DMS 273 (cell line): Measurements from ENCODE around the gene KDELR1.

ENCODE experiments used
- DNase-seq: peaks from one replicate; lab custom pipeline; 2025; ENCODE audit not compliant: unreplicated experiment; lab: John Stamatoyannopoulos, UW

Gene KDELR1

DNA sequence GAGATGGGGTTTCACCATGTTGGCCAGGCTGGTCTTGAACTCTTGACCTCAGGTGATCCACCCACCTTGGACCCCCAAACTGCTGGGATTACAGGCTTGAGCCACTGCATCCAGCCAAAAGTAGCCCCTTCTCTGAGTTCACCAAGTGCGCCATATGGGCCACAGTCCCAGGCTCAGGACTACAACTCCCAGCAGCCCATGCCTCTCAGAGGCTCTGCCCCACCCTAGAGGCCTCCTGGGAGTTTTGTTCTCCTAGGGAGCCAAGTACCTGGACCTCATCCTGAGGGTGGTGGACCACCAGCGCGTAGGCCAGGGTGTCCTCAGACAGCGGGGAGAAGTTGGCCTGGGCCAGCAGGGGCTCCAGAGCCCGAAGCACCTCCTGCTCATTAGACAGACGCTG is 46.5 kb downstream of the KDELR1 start:
- peak; percentile 85 for DNase-seq

- peak; percentile 61 for DNase-seq
These were observed 48.4 kb downstream of the KDELR1 start for GRCh38 chr19:48342841-48343540.

DNA sequence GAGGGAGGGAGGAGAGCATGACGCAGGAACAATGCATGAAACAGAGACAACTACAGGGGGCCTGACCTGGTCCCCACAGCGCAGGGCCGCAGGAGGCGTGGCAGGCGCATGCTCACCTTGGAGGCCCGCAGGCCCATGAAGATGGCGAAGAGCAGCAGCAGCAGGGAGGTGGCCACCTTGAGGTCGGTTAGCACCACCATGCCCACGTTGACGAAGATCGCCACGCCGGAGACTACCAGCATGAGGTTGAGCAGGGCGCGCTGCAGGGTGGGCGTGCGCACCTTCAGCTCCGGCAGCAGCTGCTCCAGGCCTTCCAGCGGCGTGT is 49.0 kb downstream of the KDELR1 start:
- no peak for DNase-seq

DNA sequence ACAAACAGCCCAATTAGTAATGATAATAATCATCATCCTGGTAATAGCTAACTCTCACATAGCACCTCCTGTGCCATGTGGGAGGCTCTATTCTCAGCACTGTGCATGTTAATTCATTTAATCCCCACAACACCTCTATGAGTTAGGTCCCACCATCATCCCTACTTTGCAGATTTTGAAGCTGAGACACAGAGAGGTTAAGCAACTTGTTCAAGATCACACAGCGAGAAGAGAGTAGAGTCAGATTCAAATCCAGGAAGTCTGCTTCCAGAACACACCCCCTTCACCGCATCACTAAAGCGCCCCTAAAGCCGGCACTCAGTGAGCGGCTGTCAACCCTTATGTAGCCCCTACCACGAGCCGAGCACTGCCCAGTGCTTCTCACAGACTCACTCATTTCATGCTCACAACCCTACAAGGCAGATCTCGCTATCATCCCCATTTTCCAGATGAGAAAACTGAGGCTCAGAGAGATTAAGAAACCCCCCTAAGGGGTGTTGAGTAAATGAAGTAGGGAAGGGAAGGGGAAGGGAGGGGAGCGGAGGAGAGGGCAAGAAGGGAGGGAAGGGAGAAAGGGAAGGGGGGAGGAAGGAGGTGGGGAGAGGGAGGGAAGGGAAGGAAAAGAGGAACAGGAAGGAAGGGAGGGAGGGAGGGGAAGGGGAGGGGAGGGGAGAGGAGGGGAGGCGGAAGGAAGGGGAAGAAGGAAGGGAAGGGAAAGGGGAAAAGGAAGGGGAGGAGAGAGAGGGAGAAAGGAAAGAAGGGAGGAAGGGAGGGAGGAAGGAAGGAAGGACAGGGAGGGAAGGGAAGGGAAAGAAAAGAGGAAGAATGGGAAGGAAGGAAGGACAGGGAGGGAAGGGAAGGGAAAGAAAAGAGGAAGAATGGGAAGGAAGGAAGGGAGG is 49.6 kb downstream of the KDELR1 start:
- DNase-seq: no peak

DNA sequence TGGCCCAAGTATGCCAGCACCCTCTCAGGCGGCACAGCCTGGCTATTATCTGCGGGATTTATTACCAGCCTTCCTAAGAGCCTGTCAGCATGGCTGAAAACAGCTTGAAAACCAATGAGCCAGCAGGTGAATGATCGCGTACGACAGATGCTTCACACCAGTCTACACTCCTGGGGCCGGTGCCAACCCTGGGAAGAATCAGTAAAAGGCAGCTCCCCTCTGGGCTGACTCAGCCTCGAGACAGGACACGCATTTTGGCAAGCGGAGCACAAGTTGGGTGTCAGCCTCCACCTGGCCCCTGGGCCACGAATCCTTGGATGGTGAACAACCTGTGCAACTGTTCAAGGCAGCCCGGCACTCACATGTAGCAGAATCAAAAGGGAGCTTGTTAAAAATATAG is 50.4 kb downstream of the KDELR1 start:
- DNase-seq: peak; percentile 100

DNA sequence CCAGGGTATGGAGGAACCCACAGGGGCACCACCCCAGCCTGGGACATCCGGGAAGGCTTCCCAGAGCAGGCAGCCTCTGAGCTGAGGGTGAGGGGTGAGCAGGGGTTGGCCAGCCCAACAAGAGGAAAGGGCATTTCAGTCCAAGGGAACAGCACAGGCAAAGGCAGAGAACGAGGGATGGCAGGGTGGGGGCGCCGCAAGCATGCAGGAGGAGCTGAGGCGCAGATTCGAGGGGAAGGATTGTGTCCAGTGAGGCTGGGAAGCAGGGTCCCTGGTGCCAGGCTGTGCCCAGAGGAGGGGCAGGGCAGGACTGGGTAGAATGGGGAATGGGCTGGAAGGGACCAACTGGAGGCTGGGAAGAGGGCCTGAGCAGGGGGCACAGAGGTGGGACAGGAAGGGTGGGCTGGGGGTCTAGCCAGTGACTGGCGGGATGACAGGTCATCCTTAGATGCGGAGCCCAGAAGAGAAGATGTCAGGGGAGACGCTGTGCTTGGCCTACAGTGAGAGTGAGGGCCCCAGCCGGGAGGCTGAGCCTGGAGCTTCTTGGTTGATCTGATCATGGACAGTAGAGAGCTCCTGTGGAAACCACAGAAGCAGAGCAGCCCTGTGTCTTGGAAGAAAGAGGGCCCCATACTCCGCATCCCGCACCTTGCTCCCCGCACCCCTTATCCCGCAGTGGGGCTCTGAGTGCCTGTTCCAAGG is 52.4 kb downstream of the KDELR1 start:
- DNase-seq: no peak

DNA sequence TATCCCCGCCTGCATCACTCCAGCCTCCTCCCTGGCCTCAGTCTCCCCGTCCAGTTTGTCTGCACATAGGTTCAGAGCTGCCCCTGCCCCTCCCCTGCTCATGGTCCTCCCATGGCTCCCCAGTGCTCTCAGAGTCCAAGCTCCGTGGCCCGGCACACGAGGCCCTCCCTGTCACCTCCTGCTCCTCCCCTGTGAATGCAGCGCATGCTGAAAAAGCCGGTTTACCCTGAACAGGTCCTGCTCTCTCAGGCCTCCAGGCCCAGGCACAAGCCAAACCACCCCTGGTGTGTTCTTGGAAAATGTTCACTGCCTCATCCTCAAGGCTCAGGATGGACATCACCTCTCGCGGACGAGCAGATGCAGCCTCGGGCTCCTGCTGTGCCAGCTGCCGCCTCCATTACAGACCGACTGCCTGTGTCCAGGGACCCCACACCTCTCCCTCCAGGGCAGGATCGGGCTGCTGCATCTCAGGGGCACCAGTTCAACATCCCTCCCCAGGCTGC is 53.0 kb downstream of the KDELR1 start:
- no peak for DNase-seq

GRCh38 chr19:48333467-48334384 is 57.6 kb downstream of the KDELR1 start:
- DNase-seq: peak; percentile 99

GRCh38 chr19:48332662-48333466 is 58.5 kb downstream of the KDELR1 start:
- DNase-seq: peak; percentile 100
